Uterine smooth muscle cell (primary cell): ENCODE results near the gene DUSP15. TPM values are rescaled to one million over a fixed set of nuclear protein-coding genes. Genes with fewer than 3 reads are reported as not detected.

ENCODE experiments used
- total RNA-seq: library from RNA; depleted of rRNA; stranded (reverse); fragments of >200 nt; gene quantifications from 2 replicates; pipeline ENCODE4 v1.2.3, GENCODE V29; 2014

The DUSP15 gene, protein sequence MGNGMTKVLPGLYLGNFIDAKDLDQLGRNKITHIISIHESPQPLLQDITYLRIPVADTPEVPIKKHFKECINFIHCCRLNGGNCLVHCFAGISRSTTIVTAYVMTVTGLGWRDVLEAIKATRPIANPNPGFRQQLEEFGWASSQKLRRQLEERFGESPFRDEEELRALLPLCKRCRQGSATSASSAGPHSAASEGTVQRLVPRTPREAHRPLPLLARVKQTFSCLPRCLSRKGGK
- total RNA-seq: not detected in 2 replicates

DNA sequence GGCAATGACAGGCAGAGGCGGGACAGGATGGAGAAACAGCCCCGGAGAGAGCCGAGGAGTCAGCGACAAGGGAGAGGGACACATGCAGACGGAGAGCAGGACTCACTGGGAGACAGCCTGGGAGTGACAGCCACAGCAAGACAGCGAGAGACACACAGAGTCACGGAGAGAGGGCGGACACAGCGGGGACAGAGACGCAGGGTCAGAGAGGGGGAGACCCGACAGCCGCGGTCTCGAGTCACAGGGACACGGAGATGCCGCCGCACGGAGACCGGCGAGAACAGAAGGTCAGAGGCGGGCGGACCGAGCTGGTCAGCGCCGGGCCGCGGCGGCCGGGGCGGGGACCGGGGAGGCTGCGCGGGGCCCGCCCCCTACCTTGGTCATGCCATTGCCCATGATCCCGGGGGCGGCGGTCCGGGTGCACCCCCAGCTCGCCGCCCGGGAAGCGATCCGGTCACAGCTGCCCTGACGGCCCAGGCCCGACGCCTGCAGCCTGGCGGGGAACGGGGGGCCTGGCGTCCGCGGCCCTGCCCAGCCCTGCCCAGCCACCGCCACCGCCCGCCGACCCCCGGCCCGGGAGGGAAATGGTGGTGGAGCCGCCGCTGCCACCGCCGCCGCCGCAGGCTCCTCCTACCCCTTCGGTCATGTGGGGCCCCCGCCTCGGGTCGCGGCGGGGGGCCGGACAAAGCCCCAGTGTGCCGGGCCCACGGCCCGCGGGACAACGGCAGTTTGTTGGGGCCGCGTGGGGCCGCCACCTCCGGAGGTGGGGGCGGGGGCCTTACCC lies at the start of gene DUSP15, which contains the start of gene TTLL9:
TSS of gene DUSP15 (minus strand) at position 586 of the 784 bp plus-strand sequence. CDS start at position 396, 190 bp downstream.
TSS of gene TTLL9 (plus strand) at position 693 of the 784 bp plus-strand sequence. CDS start 493 bp downstream, outside the sequence.

DNA sequence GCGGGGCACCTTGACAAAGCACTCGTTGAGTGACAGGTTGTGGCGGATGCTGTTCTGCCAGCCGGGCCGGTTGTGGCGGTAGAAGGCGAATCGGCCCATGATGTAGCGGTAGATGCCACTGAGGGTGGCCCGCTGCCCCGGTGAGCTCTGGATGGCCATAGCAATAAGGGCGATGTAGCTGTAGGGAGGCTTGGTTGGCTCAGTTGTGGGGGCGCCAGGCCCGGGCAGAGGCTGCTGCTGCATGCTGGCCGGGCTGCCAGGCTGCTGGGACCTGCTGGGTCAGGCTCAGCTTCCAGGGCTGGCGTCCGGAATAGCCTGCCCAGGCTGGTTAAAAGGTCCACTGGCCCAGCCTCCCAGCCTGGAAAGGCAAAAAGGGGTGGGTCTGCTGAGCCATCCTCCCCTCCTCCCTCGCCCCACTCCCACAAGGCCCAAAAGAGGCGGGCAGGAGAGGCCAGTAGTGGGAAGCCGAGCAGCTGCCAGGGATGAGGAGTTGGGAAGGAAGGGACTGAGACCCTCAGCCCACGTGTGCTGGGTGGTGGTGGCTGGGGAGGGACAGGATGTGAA lies 24.9 kb downstream of the DUSP15 start, which contains the start of gene FOXS1:
TSS of gene FOXS1 (minus strand) at position 305 of the 564 bp plus-strand sequence. CDS start at position 243, 62 bp downstream.

DNA sequence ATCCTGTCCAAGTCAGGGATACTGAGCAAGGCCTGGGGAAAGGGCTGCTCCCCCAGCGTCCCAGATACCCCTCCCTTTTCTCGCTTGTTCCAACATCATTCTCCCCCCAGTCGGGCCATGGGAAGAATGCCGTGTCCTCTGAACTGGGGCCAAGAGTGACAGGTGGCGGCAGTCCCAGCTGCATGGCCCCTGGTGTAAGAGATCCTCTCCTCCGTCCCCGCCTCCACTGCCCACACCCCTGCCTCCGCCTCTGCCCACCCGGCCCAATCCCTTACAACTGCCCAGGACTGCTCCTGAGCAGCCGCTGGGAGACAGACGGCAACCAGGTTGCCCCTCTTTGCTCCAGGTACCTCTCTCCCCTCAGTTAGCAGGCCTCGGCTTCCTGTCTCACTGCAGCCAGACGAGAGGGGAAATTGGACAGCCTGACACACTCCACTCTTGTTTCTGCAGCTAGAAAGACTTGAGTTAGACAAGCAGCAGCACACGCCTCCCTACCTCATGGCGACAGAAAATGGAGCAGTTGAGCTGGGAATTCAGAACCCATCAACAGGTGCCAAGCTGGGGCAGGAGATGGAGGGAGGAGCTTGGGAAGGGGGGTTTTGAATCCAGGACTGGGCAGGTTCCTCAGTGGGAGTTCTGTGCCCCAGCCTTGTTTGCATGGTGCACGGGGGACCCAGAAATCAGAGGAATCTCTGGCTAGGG lies 51.1 kb downstream of the DUSP15 start, which contains the start of gene MYLK2:
TSS of gene MYLK2 (plus strand) at position 274 of the 702 bp plus-strand sequence. CDS start at position 499, 225 bp downstream.

Other genes with a start within 250 kb of the DUSP15 start
- gene COX4I2, start 232.6 kb downstream of the DUSP15 start, total RNA-seq: not detected in 2 replicates
- gene BCL2L1, start 147.7 kb downstream of the DUSP15 start, total RNA-seq: 56.2 and 58.6 TPM in 2 replicates
- gene TPX2, start 131.2 kb downstream of the DUSP15 start, total RNA-seq: 28.6 and 104 TPM in 2 replicates
- gene MYLK2, start 51.2 kb downstream of the DUSP15 start, total RNA-seq: 0.12 and 0.44 TPM in 2 replicates
- 0.12 TPM in 1 of 2 replicates, not detected in the other for gene FOXS1, start 24.9 kb downstream of the DUSP15 start, total RNA-seq
- gene TTLL9, start 107 bp upstream of the DUSP15 start, total RNA-seq: under 0.01 TPM in 1 of 2 replicates, not detected in the other
- gene PDRG1, start 81.5 kb upstream of the DUSP15 start, total RNA-seq: 4.7 and 4.9 TPM in 2 replicates
- gene XKR7, start 97.6 kb upstream of the DUSP15 start, total RNA-seq: under 0.01 TPM in 1 of 2 replicates, not detected in the other
- gene CCM2L, start 139.9 kb upstream of the DUSP15 start, total RNA-seq: under 0.01 TPM in 1 of 2 replicates, not detected in the other
- not detected in 2 replicates for gene HCK, start 181.7 kb upstream of the DUSP15 start, total RNA-seq
- gene TM9SF4, start 239.2 kb upstream of the DUSP15 start, total RNA-seq: 25.5 and 35.4 TPM in 2 replicates